SU-DHL-6 (cell line): ENCODE data around the gene CLDN3.
"Not testable (repeated sequence)": the region's sequence is repeated elsewhere in the genome, so short reads cannot be mapped to it uniquely, and the experiment has no call there.

Source experiments
- H2AFZ ChIP-seq: fragments of 200-600 bp; sonication (generic); 2 replicates; pipeline ENCODE4 v1.6.1; 2014; ENCODE audit warnings: low read depth, mild to moderate bottlenecking, moderate library complexity, mixed read lengths, antibody characterized with exemption, low read length; ENCODE audit not compliant: severe bottlenecking
- H3F3A ChIP-seq: fragments of 200-600 bp; shearing (Covaris generic); 2 replicates; pipeline ENCODE4 v1.6.0; 2016; ENCODE audit warnings: antibody characterized with exemption, mild to moderate bottlenecking; ENCODE audit not compliant: insufficient read depth
- H3K27ac ChIP-seq: fragments of 200-600 bp; sonication (generic); 2 replicates; pipeline ENCODE4 v1.5.1; 2016; ENCODE audit warnings: low read depth, mild to moderate bottlenecking, low read length, moderate library complexity, mixed read lengths
- H3K27me3 ChIP-seq: fragments of 200-600 bp; sonication (generic), shearing (Covaris generic); 2 replicates; pipeline ENCODE4 v1.6.0; 2014; ENCODE audit warnings: mild to moderate bottlenecking, low read length
- H3K36me3 ChIP-seq: fragments of 200-600 bp; sonication (generic); 2 replicates; pipeline ENCODE4 v1.6.1; 2014; ENCODE audit warnings: mild to moderate bottlenecking, low read length, mixed read lengths
- H3K4me2 ChIP-seq: fragments of 300-600, 200-600 bp; shearing (Covaris generic), sonication (generic); 2 replicates; pipeline ENCODE4 v1.6.0; 2014; ENCODE audit warnings: low read length, low read depth, mild to moderate bottlenecking; ENCODE audit not compliant: poor library complexity, severe bottlenecking
- H3K4me3 ChIP-seq: fragments of 200-600 bp; sonication (generic); 2 replicates; pipeline ENCODE4 v1.5.1; 2014; ENCODE audit warnings: antibody characterized with exemption, low read length, mild to moderate bottlenecking, mixed read lengths; ENCODE audit not compliant: insufficient read depth, poor library complexity, severe bottlenecking
- H3K79me2 ChIP-seq: fragments of 200-600 bp; sonication (generic); 2 replicates; pipeline ENCODE4 v1.6.1; 2014; ENCODE audit warnings: mild to moderate bottlenecking, low read length, moderate library complexity; ENCODE audit not compliant: insufficient read depth
- H3K9ac ChIP-seq: fragments of 200-600 bp; sonication (generic); 2 replicates; pipeline ENCODE4 v1.7.0; 2014; ENCODE audit warnings: mild to moderate bottlenecking, low read length
- H3K9me2 ChIP-seq: fragments of 200-600 bp; sonication (generic); replicated peaks from 2 replicates; pipeline ENCODE4 v1.6.1; 2014; ENCODE audit warnings: low read length; ENCODE audit not compliant: insufficient read depth
- H3K9me3 ChIP-seq: fragments of 200-600 bp; sonication (generic); 2 replicates; pipeline ENCODE4 v1.6.1; 2014; ENCODE audit warnings: low read length, mixed read lengths; ENCODE audit not compliant: insufficient read depth
- H4K20me1 ChIP-seq: fragments of 200-600 bp; sonication (generic); 2 replicates; pipeline ENCODE4 v1.6.1; 2014; ENCODE audit warnings: low read depth, mild to moderate bottlenecking, antibody characterized with exemption, low read length, moderate library complexity, mixed read lengths
- EZH2phosphoT487 ChIP-seq: fragments of 200-600 bp; sonication (generic), shearing (Covaris generic); conservative IDR thresholded peaks from 2 replicates; pipeline ENCODE4 v1.6.1; 2018; ENCODE audit warnings: mild to moderate bottlenecking, antibody characterized with exemption, low read length, moderate library complexity, mixed read lengths
- TF ChIP-seq, protein P1 (sequence below): fragments of 200-600 bp; sonication (generic); IDR thresholded peaks from one replicate; pipeline ENCODE4 v1.5.1; 2017; ENCODE audit warnings: antibody characterized with exemption, mild to moderate bottlenecking, low read length, moderate library complexity; ENCODE audit not compliant: insufficient read depth, poor library complexity, severe bottlenecking

CLDN3 gene

GRCh38 chr7:73791170-73791690 is 21.2 kb upstream of the CLDN3 start:
- H3K4me3 ChIP-seq, H3K79me2 ChIP-seq, H3K4me2 ChIP-seq, H3K9ac ChIP-seq, H3K27me3 ChIP-seq, H3F3A ChIP-seq, H2AFZ ChIP-seq, H3K27ac ChIP-seq, H3K36me3 ChIP-seq, H4K20me1 ChIP-seq, H3K9me2 ChIP-seq: not testable (repeated sequence)
- peaks cover 19% of the 10 kb centered on the region; the same call in 1 of the 2 replicates for H3K9me3 ChIP-seq

GRCh38 chr7:73789051-73789450 is 19.0 kb upstream of the CLDN3 start:
- H3K36me3 ChIP-seq = no peaks in the 10 kb centered on the region
- no peaks in the 10 kb centered on the region for H4K20me1 ChIP-seq

GRCh38 chr7:73787786-73788048 is 17.6 kb upstream of the CLDN3 start:
- H3K9ac ChIP-seq, H2AFZ ChIP-seq, H3K9me2 ChIP-seq, H3F3A ChIP-seq, H3K79me2 ChIP-seq, H3K36me3 ChIP-seq, H3K27me3 ChIP-seq, H3K4me3 ChIP-seq, H3K4me2 ChIP-seq, H3K27ac ChIP-seq, H4K20me1 ChIP-seq: not testable (repeated sequence)
- peaks cover 19% of the 10 kb centered on the region; the same call in 1 of the 2 replicates for H3K9me3 ChIP-seq

More at GRCh38 chr7:73789051-73789450, 19.0 kb upstream of the CLDN3 start:
- H3K9me2 ChIP-seq = no peaks in the 10 kb centered on the region
- no peak overlapping the region for H3K9ac ChIP-seq
- H3K27ac ChIP-seq = no peak overlapping the region
- peaks cover 19% of the 10 kb centered on the region; the same call in 1 of the 2 replicates for H3K9me3 ChIP-seq
- H3K79me2 ChIP-seq = no peaks in the 10 kb centered on the region
- H3F3A ChIP-seq = no peaks in the 10 kb centered on the region
- no peak overlapping the region for H2AFZ ChIP-seq
- TF ChIP-seq, protein P1, sequence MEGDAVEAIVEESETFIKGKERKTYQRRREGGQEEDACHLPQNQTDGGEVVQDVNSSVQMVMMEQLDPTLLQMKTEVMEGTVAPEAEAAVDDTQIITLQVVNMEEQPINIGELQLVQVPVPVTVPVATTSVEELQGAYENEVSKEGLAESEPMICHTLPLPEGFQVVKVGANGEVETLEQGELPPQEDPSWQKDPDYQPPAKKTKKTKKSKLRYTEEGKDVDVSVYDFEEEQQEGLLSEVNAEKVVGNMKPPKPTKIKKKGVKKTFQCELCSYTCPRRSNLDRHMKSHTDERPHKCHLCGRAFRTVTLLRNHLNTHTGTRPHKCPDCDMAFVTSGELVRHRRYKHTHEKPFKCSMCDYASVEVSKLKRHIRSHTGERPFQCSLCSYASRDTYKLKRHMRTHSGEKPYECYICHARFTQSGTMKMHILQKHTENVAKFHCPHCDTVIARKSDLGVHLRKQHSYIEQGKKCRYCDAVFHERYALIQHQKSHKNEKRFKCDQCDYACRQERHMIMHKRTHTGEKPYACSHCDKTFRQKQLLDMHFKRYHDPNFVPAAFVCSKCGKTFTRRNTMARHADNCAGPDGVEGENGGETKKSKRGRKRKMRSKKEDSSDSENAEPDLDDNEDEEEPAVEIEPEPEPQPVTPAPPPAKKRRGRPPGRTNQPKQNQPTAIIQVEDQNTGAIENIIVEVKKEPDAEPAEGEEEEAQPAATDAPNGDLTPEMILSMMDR = no peak
- no peak for TF ChIP-seq EZH2phosphoT487
- no peak overlapping the region for H3K4me2 ChIP-seq
- H3K27me3 ChIP-seq = no peaks in the 10 kb centered on the region
- H3K4me3 ChIP-seq = no peak overlapping the region

GRCh38 chr7:73786588-73786987 is 16.5 kb upstream of the CLDN3 start:
- Histone ChIP-seq H3K36me3 (no peaks in the 10 kb centered on the region), H3K9ac (no peak overlapping the region), H3K4me3 (no peak overlapping the region), H3K9me3 (peaks cover 19% of the 10 kb centered on the region; the same call in 1 of the 2 replicates), H3K9me2 (no peaks in the 10 kb centered on the region), H3K27me3 (no peaks in the 10 kb centered on the region), H3K4me2 (no peak overlapping the region), H2AFZ (no peak overlapping the region), H3F3A (no peaks in the 10 kb centered on the region), H4K20me1 (no peaks in the 10 kb centered on the region), H3K27ac (no peak overlapping the region), H3K79me2 (no peaks in the 10 kb centered on the region)
- TF ChIP-seq, protein P1 = no peak
- no peak for TF ChIP-seq EZH2phosphoT487
